OCI-LY1 (cell line): ENCODE measurements around the gene ZNF20.

Source experiments
- H2AFZ ChIP-seq: fragments of 200-600 bp; sonication (generic), shearing (Covaris generic); 2 replicates; pipeline ENCODE4 v1.6.0; 2014; ENCODE audit warnings: antibody characterized with exemption, mild to moderate bottlenecking, low read length
- H3F3A ChIP-seq: fragments of 200-600 bp; sonication (generic), shearing (Covaris generic); 2 replicates; pipeline ENCODE4 v1.6.0; 2014; ENCODE audit warnings: mild to moderate bottlenecking, antibody characterized with exemption, low read length, moderate library complexity; ENCODE audit not compliant: insufficient read depth
- H3K27ac ChIP-seq: fragments of 200-600 bp; sonication (generic); 2 replicates; pipeline ENCODE4 v1.5.1; 2014; ENCODE audit warnings: low read length, mixed run types, mild to moderate bottlenecking, low read depth; ENCODE audit not compliant: poor library complexity, severe bottlenecking
- H3K27me3 ChIP-seq: fragments of 200-600 bp; sonication (generic); 2 replicates; pipeline ENCODE4 v1.6.0; 2014; ENCODE audit warnings: antibody characterized with exemption, mild to moderate bottlenecking, low read length, moderate library complexity; ENCODE audit not compliant: insufficient read depth
- H3K36me3 ChIP-seq: fragments of 200-600 bp; sonication (generic); 2 replicates; pipeline ENCODE4 v1.6.1; 2014; ENCODE audit warnings: mild to moderate bottlenecking, antibody characterized with exemption, low read length, moderate library complexity, mixed read lengths; ENCODE audit not compliant: insufficient read depth
- H3K4me1 ChIP-seq: fragments of 200-600 bp; sonication (generic); 2 replicates; pipeline ENCODE4 v1.5.1; 2014; ENCODE audit warnings: mild to moderate bottlenecking, low read length, moderate library complexity; ENCODE audit not compliant: insufficient read depth, severe bottlenecking
- H3K4me2 ChIP-seq: fragments of 200-600 bp; sonication (generic), shearing (Covaris generic); 2 replicates; pipeline ENCODE4 v1.6.1; 2014; ENCODE audit warnings: low read length
- H3K4me3 ChIP-seq: fragments of 200-600 bp; sonication (generic); 2 replicates; pipeline ENCODE4 v1.5.1; 2014; ENCODE audit warnings: low read length, low read depth, mild to moderate bottlenecking, mixed read lengths; ENCODE audit not compliant: poor library complexity, severe bottlenecking
- H3K79me2 ChIP-seq: fragments of 200-600 bp; shearing (Covaris generic); 2 replicates; pipeline ENCODE4 v1.6.1; 2016; ENCODE audit warnings: mixed run types, low read length, mixed read lengths; ENCODE audit not compliant: insufficient read depth
- H3K9ac ChIP-seq: fragments of 200-600 bp; sonication (generic), shearing (Covaris generic); 2 replicates; pipeline ENCODE4 v1.6.1; 2014; ENCODE audit warnings: mild to moderate bottlenecking, low read length, mixed read lengths
- H3K9me2 ChIP-seq: fragments of 200-600 bp; sonication (generic), shearing (Covaris generic); 2 replicates; pipeline ENCODE4 v1.6.1; 2014; ENCODE audit warnings: low read depth, mild to moderate bottlenecking, low read length, mixed read lengths
- H3K9me3 ChIP-seq: fragments of 200-600 bp; shearing (Covaris generic); 2 replicates; pipeline ENCODE4 v1.6.1; 2014; ENCODE audit warnings: low read length, mixed read lengths
- H4K20me1 ChIP-seq: fragments of 200-600 bp; sonication (generic), shearing (Covaris generic); 2 replicates; pipeline ENCODE4 v1.6.0; 2016; ENCODE audit warnings: mild to moderate bottlenecking, low read length; ENCODE audit not compliant: insufficient read depth
- CTCF ChIP-seq: fragments of 200-600 bp; sonication (generic), shearing (Covaris generic); IDR thresholded peaks from 2 replicates; pipeline ENCODE4 v1.5.1; 2017; ENCODE audit warnings: mild to moderate bottlenecking, antibody characterized with exemption, low read length, moderate library complexity, mixed read lengths
- EZH2 ChIP-seq: fragments of 200-600 bp; sonication (generic), shearing (Covaris generic); IDR thresholded peaks from 2 replicates; pipeline ENCODE4 v1.8.0; 2017; ENCODE audit warnings: borderline replicate concordance, mixed run types, mild to moderate bottlenecking, antibody characterized with exemption, low read length, moderate library complexity, mixed read lengths

The ZNF20 gene

GRCh38 chr19:12139885-12140544, at the start of gene ZNF20:
Gene ZNF20, minus strand, starts transcription at chr19:12140350. Its CDS starts 168 bp downstream, at chr19:12140182.
- Histone ChIP-seq H2AFZ (0 out of 2 replicates have a peak within 1 kb of the TSS, but pooled peaks have one; percentile 8), H3K36me3 (peaks cover 15% of the 10 kb centered on the region), H3K9ac (peak within 1 kb of the TSS; percentile 70), H3K9me2 (no peaks in the 10 kb centered on the region), H4K20me1 (no peaks in the 10 kb centered on the region), H3K79me2 (no peaks in the 10 kb centered on the region), H3K9me3 (peaks cover 5% of the 10 kb centered on the region; the same call in 1 of the 2 replicates), H3K4me3 (peak within 1 kb of the TSS; percentile 88), H3K27ac (no peak within 1 kb of the TSS), H3K4me1 (peaks cover 22% of the 10 kb centered on the region), H3K4me2 (peak within 1 kb of the TSS; percentile 78), H3F3A (no peaks in the 10 kb centered on the region), H3K27me3 (no peaks in the 10 kb centered on the region)
- TF ChIP-seq EZH2 (no peak), CTCF (no peak)

GRCh38 chr19:12187625-12188024, 47.5 kb upstream of the ZNF20 start:
- H3K9me2 ChIP-seq: no peaks in the 10 kb centered on the region

GRCh38 chr19:12180377-12180776, 40.2 kb upstream of the ZNF20 start:
- Histone ChIP-seq H3K4me3 (no peak overlapping the region), H2AFZ (no peak overlapping the region), H3K27me3 (no peaks in the 10 kb centered on the region), H3K4me2 (no peak overlapping the region), H3K27ac (no peak overlapping the region), H3K9ac (no peak overlapping the region), H3K9me2 (no peaks in the 10 kb centered on the region), H3K36me3 (peaks cover 37% of the 10 kb centered on the region), H3F3A (no peaks in the 10 kb centered on the region), H3K4me1 (no peaks in the 10 kb centered on the region), H4K20me1 (no peaks in the 10 kb centered on the region), H3K9me3 (peaks cover 43% of the 10 kb centered on the region), H3K79me2 (no peaks in the 10 kb centered on the region)
- TF ChIP-seq CTCF: no peak
- TF ChIP-seq EZH2: no peak

More at GRCh38 chr19:12187625-12188024, 47.5 kb upstream of the ZNF20 start:
- H4K20me1 ChIP-seq: no peaks in the 10 kb centered on the region
- no peak for TF ChIP-seq CTCF
- TF ChIP-seq EZH2: no peak
- no peak overlapping the region for H3K4me2 ChIP-seq
- H3K9me3 ChIP-seq: peaks cover 62% of the 10 kb centered on the region
- no peak overlapping the region for H3K4me3 ChIP-seq
- no peaks in the 10 kb centered on the region for H3K27me3 ChIP-seq
- no peak overlapping the region for H2AFZ ChIP-seq
- no peaks in the 10 kb centered on the region for H3K4me1 ChIP-seq
- H3K9ac ChIP-seq: no peak overlapping the region
- H3K36me3 ChIP-seq: peaks cover 81% of the 10 kb centered on the region
- H3K79me2 ChIP-seq: no peaks in the 10 kb centered on the region
- no peak overlapping the region for H3K27ac ChIP-seq
- no peaks in the 10 kb centered on the region for H3F3A ChIP-seq
